ENCODE data around the gene SNX5.

Gene SNX5

GRCh38 chr20:17959257-17959627 is 9.4 kb downstream of the SNX5 start:
- DNase-seq = no peak

- DNase-seq = no peak
Observed at GRCh38 chr20:17958373-17959256, 10.0 kb downstream of the SNX5 start.

GRCh38 chr20:17957505-17958363 is 10.9 kb downstream of the SNX5 start:
- no peak for DNase-seq

GRCh38 chr20:17956099-17956685 is 12.4 kb downstream of the SNX5 start:
- no peak for DNase-seq

- no peak for DNase-seq
Observed at GRCh38 chr20:17955302-17955701, 13.3 kb downstream of the SNX5 start.

- DNase-seq = no peak
Observed at GRCh38 chr20:17953935-17954334, 14.7 kb downstream of the SNX5 start.

GRCh38 chr20:17952692-17953684 is 15.6 kb downstream of the SNX5 start:
- no peak for DNase-seq

- no peak for DNase-seq
Observed at GRCh38 chr20:17951323-17951722, 17.3 kb downstream of the SNX5 start.

- DNase-seq = no peak
Observed at GRCh38 chr20:17950670-17951069, 17.9 kb downstream of the SNX5 start.

GRCh38 chr20:17949899-17950298 is 18.7 kb downstream of the SNX5 start:
- DNase-seq = no peak

GRCh38 chr20:17948442-17948841 is 20.2 kb downstream of the SNX5 start:
- DNase-seq = no peak

GRCh38 chr20:17947474-17947815 is 21.1 kb downstream of the SNX5 start:
- DNase-seq = no peak

GRCh38 chr20:17946572-17947473 is 21.8 kb downstream of the SNX5 start:
- no peak for DNase-seq

GRCh38 chr20:17946040-17946439 is 22.6 kb downstream of the SNX5 start:
- DNase-seq = no peak

GRCh38 chr20:17944854-17945474 is 23.6 kb downstream of the SNX5 start:
- DNase-seq = no peak

GRCh38 chr20:17943343-17943742 is 25.3 kb downstream of the SNX5 start:
- no peak for DNase-seq

- no peak for DNase-seq
Observed at GRCh38 chr20:17941826-17942196, 26.8 kb downstream of the SNX5 start.

- DNase-seq = no peak
Observed at GRCh38 chr20:17941087-17941825, 27.3 kb downstream of the SNX5 start.

- no peak for DNase-seq
Observed at GRCh38 chr20:17940224-17940971, 28.2 kb downstream of the SNX5 start.

Data from NCI-H446 treated with DMSO at 0.1 percent for 48 hours (cell line).